Kidney glomerular epithelial cell (primary cell): Measurements from ENCODE around the gene CRACR2B.

Experiments used
- DNase-seq: peaks from one replicate; lab custom pipeline; 2025; lab: John Stamatoyannopoulos, UW

Gene CRACR2B

DNA sequence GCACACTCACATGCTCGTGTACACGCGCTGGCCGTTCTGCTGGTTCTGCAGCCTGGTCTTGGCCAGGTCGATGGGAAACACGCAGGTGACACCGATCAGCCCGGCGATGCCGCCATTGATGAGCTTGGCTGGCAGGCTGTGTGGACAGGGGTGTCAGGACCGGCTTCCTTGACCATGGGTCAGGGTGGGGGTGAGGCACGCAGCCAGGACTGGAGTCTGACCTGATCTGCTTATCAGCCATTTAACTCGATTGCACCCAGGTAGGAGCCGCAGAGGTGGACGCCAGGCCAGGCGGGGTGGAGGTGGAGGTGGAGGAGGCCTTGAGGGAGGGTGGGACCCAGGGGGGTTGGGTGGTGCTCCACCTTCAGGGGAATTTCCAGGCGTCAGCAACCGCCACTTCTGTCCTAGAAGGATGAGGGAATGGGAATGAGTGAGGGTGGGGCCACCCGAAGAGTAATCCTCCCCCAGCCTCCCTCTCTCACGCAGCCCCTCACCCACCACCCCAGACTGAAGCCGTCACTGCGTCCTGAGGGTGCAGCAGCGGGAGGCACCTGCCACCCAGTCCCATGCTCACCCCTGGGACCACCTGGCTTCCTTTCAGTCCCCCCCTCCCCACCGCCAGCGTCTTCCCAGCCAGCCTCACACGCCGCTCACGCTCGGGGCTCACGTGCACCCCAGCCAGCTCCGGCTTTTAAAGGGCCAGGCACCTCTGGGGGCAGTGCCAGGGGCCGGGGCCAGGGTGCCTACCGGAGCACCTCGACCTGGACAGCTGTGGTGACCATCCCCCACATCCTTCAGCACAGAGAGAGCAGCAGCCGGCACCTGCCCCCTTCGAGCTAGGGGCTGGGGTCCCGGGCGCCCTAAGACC is 32.7 kb upstream of the CRACR2B start:
- DNase-seq = no peak

DNA sequence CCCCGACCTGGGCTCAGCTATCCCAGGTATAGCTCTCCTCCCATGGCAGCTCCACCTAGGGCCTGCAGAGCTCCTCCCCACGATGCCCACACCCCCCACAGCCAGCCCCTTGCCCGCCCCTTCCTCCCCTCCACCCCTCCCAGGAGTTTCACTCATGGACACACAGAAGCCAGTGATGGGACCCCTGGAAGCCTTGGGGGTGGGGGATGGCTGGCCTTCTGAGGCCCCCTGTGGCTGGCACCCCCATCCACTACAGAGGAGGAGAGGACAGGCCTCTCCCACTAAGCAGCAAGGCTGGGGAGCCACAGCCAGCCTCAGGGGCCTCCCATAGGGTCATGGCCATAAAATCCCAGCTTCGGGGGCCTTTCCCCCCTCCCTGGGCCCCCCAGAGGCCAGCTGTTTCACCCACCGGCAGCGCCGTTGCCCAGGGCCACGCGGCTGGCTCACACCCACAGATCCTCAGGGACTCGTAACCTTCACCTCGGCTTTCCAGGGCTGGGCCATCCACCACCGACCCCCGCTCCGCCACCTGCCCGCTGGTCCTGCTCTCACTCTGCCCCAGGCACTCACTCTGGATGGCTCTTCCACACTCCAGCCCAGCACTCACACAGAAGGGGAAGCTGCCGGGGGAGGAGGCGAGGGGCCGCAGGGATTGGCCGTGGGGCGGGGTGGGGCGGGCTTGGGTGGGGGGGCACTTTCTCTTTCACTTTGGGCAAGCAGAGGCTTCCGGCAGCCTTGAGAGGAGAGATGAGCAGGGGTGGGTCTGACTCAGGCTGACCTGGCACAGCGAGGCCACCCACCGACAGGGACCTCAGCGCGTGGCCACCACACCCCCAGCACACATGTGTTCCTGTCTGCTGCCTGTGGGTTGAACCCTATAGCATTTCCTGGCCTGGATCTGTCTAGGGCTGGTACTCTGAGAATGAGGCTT is 31.8 kb upstream of the CRACR2B start:
- DNase-seq = peak; percentile 76

DNA sequence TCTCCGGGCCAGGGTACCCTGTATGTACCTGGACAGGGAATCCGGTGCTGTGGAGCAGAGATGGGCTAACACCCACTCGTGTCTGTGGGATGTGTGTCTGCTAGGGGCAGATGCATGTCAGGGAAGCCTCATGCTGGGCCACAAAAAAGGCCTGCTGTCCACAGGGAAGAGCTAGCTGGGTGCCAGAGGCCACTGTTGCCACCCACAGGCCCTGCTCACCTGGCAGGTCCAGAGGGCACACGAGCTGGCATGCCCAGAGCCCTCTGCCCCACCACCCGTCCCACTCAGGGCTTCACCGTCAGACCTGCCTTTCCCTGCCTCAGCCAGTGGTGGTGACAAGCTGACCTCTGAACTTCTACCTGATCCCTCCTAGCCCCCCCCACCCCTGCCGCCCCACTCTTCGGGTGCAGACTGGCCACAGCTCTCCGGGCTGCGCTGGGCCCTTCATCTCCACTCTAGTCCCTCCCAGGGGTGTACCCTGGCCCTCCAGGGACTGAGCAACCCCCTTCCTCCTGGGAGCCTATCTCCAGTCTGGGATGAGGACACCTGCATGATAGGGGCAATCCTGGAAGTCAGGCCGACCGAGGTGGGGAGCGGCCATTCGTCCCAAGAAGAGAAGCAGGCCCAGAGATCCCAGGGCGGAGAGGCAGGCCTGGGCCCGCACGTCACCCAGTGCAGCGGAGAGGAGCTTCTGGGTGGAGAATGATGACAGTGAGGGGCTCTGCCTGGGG is 31.0 kb upstream of the CRACR2B start:
- no peak for DNase-seq

DNA sequence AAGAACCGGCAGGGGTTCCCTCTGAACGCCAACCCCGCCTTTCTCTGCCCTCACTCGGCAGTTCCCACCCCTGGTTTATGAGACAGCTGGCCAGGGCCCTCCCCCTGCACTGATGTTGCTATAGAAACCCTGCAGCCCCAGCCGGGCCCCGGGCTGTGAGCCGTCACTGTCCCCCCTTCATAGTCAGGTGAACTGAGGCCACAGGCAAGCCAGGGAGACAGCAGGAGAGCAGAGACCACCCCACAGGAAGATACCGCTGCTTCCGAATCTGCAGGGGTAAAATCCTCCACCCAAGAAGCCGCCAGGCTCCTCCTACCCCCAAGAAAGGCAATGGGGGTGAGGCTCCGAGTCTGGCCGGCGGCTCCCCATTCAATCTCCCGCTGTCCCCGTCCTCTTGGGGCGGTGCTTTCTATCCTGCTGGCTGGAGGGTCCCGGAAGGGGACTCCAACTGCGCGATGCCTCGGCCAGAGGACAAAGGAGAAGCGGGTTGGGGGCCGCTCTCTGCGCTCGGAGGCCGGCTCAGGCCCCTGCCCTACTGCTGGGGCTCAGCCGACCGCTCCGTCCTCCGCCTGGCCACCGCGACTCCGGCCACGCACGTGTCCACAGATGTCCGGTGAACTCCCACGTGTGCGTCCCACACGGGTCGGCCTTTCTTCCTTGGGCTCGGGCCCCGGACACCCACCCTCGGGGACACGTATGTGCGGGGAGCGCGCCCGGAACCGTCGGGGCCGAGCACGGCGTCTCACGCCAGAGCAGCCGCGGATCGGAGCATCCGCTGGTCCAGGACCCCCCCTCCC is 30.2 kb upstream of the CRACR2B start:
- DNase-seq = peak; percentile 81

DNA sequence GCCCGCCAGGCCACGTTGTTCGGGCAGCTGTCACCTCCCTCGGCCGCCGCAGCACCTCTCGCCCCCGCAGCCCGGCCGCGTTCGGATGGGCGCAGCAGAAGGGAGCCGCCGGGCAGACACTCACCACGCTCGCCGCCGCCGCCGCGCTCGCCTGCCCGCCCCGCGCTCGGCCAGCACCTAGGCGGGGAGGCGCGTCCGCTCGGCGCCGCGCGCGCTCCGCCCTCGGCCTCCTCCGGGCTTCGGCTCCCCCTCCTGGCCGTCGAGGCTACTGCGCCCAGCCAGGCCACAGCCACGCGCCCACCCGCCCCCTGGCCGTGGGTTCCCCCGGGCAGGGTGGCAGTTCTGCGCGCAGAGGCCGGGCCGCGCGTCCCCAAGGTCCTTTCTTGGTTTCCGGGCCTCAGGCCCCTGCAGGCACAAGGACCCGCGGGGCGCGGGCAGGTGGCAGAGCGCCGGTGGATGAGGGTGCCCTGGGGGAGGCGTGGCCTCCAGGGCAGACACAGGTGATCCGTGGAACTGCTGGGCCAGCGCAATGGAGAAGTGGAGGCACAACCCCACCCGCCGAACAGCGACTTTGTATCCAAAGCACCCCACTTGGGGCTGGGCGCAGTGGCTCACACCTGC is 29.5 kb upstream of the CRACR2B start, which contains the start of gene SLC25A22:
TSS of gene SLC25A22 (minus strand) at position 189 of the 621 bp plus-strand sequence. CDS start 3,275 bp downstream, outside the sequence.
- peak; percentile 52 for DNase-seq

DNA sequence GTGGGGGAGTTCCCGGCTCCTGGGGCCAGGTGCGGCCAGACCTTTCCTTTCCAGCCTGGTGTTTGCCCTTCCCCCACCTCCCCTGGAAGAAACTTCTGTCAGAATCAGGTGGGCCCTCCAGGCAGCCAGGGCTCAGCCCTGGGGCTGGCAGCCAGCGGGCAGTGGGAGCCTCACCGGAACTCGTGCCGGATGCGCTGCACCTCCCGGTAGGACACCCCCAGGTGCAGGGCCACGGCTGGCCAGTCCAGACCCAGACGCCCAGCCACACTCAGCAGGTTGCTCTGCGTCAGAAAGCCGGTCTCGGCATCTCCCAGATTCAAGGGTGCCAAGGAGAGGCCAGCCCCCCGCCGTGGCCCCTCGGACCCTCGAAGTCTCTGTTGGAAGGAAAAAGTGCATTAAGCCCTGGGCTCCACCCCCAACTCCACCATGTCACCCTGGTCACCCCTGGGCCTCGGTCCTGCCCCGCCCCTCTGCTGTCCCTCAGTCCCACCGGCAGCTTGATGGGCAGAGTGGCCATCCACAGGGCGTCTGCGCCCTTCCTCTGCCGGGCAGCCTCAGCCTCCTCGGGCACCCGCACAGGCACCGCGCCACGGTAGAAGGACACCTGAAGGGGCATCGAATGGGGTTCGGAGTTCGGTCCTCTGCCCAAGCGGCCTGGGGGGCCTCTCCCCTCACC is 27.9 kb upstream of the CRACR2B start:
- DNase-seq = no peak

DNA sequence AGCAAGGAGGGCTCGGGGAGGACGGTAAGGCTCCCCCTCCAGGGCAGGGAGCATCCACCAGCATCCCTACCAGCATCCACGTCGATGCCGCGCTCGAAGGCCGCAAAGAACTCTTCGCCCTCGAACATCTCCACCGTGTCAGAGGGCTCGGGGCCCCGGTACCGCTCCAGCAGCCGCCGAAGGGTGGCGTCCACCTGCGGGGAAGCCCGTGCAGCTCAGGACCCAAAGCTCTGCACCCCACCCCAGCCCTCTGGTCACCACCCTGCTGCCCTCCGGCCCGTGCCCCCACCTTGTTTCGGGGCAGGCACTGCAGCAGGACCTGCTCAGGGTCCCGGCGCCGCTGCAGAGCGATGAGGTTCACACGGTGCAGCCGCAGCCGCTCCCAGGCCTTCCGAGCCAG is 27.2 kb upstream of the CRACR2B start:
- DNase-seq = no peak

DNA sequence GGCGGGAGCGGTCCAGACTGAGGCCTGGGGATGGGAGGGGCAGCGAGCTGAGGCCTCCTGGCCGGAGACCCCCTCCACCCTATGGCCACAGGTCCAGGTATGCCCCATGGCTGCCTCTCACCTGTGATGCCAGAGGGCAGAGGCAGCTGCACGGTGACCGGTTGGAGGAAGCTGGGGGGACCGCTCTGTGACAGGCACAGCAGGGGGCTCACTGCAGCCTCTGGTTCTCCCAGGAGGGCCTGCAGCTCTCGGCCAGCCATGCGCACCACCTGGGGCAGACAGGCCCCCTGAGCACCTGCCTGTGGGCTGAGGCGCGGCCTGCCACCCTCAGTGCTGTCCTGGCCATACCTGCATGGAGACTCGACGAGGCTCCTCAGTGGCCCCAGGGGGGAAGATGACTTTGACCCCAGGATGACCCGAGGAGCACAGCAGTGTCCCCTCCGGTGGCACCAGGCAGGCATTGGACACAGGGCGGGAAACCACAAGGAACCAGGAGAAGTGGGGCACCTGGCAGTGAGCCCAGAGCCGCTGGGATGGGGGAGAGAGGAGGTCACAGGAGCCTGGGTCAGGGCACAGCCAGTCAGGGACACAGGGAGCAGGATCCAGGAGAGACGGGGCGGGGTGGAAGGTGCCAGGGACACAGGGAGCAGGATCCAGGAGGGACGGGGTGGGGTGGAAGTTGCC is 26.5 kb upstream of the CRACR2B start:
- no peak for DNase-seq

DNA sequence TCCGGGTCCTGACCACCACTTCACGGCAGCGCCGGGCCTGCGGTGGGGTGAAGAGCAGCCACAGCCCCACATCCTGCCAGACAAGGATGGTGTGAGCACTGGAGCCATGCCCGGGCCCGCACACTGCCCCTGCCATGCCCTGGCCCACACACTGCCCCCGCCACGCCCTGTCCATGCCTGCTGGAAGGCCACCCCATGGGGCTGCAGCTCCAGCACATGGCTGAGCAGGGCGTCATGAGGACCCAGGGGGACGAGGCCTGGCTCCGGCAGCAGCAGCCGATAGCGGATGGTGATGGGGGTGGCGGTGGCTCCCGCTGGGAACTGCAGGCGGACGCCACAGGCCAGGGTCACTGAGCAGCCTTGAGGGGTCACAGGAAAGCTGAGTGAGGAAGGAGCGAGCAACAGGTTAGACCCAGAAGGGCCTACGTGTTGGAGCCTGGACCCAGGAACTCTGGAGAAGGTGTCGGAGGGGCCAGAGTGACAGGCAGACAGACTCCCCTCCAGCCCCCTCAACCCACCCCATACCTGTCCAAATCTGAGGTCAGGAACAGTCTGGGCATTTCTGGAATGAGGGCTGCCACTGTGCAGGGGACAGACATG is 25.6 kb upstream of the CRACR2B start:
- no peak for DNase-seq

DNA sequence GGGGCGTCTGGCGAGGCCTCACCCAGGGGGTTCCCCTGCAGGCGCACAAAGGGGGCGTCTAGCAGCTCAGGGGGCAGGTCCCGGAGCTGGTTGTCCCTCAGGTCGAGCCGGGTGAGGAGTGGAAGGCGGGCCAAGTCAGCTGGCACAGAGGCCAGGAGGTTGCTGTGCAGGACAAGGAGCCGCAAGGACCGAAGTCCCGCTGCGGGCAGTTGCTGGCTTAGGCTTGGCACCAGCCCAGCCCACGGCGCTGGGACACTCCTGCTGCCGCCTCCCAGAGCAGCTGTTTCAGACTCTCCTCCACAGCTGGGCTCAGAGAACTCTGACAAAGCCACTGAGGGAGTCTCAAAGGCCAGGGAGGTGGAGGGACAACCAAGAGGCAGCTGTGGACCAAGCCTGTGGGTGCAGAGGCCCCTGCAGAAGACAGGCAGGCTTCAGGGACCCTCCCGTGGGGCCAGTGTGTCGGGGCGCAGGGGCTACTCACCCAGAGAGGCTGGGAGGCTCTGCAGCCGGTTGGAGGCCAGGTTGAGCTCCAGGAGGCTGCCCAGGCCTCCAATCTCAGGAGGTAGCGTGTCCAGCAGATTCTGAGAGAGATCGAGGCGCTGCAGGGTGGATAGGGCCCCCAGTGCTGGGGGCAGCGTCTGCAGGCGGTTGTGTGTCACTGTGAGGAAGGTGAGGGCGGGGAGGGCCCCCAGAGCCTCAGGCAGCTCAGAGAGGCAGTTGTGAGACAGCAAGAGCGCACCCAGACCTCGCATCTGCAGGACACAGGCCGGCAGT is 24.8 kb upstream of the CRACR2B start:
- DNase-seq = no peak

DNA sequence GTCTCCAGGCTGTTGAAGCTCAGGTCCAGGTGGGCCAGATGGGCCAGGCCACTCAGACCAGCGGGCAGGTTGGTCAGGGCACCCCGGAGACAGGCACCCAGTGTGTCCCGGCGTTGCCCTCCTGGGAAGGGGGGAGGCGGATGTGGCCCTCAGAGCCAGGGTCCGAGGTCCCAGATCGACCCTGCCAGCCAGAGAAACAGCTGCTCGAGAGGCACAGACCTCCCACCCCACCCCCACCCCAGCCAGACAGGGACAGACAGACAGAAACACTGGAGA is 24.3 kb upstream of the CRACR2B start:
- no peak for DNase-seq

DNA sequence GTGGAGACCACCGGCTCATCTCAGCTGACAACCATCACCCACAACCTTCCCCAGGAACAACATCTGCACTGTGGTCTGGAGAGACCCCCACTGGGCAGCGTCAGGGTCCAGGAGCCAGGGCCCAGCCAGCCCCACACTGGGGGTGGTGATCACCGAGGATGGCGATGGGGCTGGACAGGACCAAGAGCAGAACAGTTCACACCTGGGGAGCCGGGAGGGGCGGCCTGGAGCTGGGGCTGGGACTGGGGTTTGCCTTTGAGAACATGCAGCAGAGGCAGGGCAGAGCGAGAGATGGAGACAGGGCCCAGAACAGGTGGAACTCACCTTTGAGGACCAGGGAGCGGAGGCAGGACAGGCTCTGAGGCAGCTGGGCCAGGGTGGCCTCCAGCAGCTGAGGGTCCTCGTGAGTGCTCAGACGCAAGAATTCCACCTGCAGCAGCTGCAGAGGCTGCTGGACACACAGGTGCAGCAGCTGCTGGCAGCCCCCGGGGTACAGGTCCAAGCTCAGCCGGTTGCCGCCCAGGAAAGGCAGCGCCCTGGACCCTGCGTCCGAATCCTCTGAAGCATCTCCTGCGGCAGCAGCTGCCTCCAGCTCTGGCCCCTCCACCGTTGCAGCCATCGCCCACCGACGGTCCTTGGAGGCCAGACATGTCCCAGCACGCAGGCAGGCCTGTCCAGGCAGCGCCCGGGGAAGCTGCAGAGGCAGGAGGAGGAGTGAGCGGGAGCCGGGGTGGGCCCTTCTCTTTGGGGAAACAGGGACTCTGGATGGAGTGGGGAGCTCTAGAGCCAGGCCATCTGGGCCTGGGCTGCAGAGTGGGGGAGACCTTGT is 23.7 kb upstream of the CRACR2B start:
- DNase-seq = no peak

DNA sequence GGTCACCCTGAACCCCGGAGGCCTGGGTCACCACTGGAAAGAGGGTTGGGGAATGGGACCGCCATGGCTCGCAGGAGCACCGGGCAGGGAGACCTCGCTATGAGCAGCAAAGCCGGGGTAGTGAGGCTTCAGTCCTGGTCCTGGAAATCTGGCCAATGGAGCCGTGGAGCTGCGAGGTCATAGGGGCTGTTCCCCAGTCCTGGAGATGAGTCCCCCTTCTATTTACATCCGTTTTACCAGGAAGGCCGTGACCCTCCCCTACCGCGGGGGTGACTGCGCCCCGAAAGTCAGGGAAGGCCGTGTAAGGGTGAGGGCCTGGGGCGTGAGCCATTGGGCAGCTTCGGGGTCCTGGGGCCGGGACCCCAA is 23.1 kb upstream of the CRACR2B start:
- DNase-seq = no peak

DNA sequence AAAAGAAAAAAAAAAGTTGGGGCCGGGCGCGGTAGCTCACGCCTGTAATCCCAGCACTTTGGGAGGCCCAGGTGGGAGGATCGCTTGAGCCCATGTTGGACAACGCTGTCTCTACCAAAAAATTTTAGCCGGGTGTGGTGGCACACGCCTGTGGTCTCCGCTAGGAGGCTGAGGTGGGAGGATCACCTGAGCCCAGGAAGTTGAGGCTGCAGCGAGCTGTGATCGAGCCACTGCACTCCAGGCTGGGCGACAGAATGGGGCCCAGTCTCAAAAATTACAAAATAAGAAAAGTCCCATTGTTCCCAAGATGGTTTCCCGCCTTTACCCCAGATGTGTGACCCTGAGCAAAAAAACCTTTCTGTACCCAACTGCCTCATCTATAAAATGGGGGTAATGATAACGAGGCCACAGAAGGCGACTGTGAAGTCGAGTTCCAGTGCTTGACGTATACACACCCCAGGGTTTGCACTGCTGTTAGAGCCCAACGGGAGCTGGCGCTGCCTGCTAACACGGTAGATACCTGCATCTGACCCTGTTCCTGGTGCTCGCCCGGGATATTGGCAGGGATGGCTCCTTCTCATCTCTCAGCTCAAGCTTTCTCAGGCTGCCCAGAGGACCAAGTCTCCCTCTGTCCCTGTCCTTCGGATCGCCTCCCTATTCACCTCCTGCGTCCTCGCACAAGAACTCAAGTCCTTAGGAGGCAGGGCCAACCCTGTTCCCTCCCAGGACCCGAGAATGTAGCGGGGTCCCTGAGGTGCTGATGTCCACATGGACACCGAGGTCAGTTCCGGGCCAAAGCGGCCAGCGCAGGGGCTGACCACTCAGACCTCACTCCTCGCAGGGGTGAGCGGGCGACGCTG is 19.1 kb upstream of the CRACR2B start:
- no peak for DNase-seq

DNA sequence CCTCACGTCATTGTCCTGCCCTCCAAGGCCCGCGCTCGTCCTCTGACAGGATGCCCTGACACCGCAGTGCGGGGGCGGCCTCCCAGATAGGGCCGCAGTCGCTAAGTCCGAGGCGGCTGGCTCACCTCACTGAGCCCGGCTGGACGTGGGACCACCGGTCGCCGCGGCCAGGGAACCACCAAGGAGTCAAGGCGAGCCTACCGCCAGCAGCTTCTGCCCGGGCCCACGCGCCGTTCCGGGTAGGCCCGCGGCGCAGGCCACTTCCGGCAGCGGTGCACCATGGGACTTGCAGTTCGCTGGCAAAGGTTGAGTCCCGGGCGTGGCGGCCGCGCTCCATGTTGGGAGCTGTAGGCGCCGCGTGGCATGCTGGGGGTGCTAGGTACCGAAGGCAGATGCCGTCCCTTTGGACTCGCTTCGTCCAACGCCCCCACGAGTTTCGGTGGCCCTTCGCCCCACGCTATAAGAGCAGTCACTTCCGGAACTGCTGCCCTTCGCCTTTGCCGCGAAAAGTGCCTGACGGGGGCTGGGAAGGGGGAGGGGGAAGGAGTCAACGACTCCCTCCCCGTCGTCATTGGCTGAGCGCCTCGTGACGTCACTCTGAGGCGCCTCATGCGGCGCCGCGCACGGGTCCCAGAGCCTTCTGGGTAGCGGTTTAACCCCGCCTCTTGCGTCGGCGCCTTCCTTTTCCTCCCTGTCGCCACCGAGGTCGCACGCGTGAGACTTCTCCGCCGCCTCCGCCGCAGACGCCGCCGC is 18.3 kb upstream of the CRACR2B start, which contains the start of gene RPLP2:
TSS of gene RPLP2 (plus strand) at position 681 of the 753 bp plus-strand sequence. CDS start 268 bp downstream, outside the sequence.
- DNase-seq = peak; percentile 93

DNA sequence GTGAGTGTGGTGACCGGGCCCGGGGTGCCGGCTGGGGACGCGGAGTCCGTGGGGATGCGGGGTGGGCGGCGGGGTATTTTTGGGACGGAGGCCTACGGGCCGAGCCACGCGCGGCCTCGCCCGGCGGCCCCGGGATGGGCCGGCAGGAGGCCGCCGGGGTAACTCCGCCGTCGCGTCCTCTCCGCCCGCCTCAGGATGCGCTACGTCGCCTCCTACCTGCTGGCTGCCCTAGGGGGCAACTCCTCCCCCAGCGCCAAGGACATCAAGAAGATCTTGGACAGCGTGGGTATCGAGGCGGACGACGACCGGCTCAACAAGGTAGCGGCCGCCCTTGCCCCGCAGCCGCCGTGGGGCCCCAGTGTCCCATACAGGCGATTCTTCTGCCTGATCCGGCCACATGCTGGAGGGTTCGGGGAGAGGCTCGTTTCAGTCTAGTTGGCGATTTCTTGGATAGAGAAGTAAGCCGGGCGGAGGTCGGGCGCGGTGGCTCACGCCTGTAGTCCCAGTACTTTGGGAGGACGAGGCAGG is 17.6 kb upstream of the CRACR2B start:
- no peak for DNase-seq
